Activated gamma-delta T cell (primary cell): ENCODE data around the gene THAP4.
A peak's percentile ranks its signal among the peaks of the same experiment; 100 is the strongest.

Experiments
- DNase-seq: peaks from one replicate; lab custom pipeline; 2025; lab: John Stamatoyannopoulos, UW

Gene THAP4

GRCh38 chr2:241550616-241551580 lies 86.1 kb downstream of the THAP4 start:
- no peak for DNase-seq

DNA sequence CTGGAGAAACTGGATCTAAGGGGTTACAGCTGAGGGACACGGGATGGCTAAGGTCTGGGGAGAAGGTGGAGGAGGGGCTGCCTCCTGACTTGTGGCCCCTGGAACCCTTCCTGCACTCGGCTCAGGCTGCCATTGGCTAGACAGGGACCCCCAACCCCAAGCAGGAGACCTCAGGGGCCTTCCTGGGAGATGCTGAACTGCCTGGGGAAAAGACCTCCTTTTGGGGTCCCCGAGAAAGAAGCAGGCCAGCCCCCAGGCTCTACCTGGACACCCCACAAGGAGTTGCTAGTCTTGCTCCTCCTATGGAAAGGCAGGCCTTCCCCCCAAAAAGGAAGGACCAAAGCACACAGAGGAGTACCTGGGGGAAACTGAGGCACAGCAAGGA lies 88.5 kb downstream of the THAP4 start:
- DNase-seq = no peak

GRCh38 chr2:241547781-241548450 lies 89.0 kb downstream of the THAP4 start:
- DNase-seq = no peak

DNA sequence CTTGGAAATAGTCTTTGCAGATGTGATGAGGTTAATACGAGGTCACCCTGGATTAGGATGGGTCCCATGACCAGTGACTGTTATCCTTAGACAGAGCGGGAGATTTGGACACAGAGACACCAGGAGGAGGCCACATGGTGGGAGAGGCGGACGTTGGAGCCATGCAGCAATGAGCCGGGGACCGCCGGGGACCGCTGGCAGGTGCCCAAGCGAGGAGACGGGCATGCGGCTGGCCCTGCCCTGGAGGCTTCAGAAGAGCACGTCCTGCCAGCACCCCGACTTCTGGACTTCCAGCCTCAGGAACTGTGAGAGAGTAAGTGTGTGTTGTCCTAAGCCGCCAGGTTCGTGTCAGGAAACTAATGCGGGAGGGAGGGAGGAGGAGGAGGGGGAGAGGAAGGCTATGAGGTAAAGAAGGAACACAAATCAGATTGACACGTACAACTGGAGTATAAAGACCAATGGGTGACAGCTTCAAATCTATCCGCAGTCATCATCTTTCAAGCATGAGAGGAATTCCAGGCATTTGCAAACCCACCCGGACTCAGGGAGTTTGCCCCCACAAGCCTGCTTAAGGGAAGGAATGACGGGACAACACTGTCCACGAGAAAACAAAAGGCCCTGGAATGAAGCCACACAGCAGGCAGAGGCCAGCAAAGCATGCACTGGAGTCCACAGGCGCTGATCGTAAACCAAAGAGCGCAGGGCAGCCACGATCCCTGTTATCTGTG lies 90.0 kb downstream of the THAP4 start:
- DNase-seq = no peak

DNA sequence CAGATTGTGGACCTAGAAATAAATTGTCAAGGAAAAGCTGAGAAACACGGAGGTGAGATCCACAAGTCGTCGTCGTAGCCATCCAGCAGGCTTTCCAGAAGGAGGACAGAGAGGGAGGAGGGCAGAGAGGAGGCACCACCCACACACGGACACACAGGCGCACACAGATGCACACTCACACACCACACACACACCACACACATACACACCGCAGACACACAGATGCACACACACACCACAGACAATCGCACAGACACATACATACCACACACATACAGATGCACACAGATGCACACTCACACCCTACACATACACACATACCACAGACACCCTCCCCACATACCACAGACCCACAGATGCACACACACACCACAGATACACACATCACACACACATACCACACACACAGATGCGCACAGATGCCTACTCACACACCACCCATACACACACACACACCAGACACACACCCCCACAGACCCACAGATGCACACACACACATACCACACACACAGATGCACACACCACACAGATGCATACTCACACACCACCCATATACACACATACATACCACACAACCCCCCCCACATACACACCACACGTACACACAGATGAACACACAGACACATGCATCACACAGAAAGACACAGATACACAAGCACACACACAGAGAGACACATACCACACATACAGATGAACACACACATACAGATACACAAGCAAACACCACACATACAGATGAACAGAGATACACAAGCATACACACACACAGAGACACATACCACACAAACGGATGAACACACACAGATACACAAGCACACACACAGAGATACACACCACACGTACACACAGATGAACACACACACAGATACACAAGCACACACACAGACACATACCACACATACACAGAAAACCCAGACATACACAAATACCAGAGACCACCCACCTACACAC lies 91.2 kb downstream of the THAP4 start:
- DNase-seq = no peak

- no peak for DNase-seq
Observed at GRCh38 chr2:241545106-241545505, 91.9 kb downstream of the THAP4 start.

DNA sequence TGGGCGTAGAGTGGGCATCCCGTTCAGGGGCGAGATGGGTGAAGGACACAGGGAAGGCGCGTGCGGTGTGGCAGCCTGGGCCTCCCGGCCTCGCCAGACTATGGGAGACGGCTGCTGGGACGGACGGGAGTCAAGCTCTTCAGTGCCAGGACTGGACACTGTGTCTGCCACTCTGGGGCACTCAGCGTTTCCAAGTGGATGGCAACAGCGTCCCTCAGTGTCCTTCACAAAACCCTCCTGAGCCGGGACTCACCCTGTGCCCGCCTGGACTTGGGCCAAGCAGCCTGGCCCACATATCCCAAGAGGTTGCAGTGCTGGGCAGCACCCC lies 94.7 kb downstream of the THAP4 start:
- no peak for DNase-seq

GRCh38 chr2:241541564-241542277 lies 95.2 kb downstream of the THAP4 start:
- no peak for DNase-seq

- DNase-seq = peak; percentile 28
Observed at GRCh38 chr2:241540771-241541561, 96.0 kb downstream of the THAP4 start.

DNA sequence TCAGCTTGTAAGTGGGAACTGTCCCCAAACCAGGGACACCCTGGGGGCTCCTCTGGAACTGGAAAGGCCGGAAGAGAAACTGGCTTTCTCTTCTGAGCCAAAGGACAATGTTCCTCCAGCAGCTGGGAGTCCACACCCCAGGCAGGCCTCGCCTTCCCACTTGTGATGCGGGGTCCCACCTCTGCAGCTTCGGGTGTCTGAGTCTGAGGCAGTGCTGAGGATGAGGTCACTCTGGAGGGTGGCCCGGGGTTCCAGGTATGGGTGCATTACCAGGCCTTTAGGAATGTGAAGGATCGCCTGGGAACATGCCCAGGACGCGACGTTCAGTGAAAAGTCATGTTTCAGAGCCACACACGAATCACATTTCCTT lies 96.6 kb downstream of the THAP4 start:
- DNase-seq = no peak

GRCh38 chr2:241539616-241540374 lies 97.2 kb downstream of the THAP4 start:
- DNase-seq = no peak

DNA sequence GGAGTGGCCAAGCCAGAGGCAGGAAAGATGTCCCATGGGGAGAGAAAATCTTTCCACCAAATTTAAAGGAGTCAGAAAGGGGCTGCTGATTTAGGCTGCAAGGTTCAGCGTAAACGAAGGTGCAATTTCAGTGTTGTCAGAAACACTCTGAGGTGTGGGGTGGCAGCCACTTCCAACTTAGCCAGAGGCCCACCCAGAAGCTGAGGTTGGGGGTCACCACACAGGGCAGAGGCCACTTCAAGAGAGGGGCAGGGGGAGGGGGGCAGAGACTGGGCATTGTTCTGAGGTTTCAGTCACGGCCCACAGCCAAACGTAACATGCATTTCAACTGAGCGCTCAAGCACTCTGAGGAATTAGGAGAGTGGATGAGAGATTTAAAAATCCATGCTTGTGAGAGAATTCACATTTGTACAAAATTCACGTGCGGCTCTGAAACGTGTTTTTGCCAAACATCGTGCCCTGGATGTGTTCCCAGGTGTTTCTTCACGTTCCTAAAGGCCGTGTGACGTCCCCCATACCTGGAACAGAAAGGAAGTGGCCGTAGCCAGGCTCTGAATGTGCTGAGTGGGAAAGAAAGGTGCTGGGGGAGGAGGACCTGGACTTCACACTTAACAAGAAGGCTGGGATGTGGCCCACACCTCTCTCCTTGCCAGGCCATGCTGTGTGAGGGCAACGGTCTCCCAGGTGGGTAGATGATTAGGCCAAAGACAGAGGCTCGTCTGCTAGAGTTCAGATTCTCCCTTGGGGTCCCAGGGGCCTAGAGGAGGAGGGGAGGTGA lies 97.9 kb downstream of the THAP4 start:
- no peak for DNase-seq

- DNase-seq = no peak
Observed at GRCh38 chr2:241535871-241536655, 100.9 kb downstream of the THAP4 start.

DNA sequence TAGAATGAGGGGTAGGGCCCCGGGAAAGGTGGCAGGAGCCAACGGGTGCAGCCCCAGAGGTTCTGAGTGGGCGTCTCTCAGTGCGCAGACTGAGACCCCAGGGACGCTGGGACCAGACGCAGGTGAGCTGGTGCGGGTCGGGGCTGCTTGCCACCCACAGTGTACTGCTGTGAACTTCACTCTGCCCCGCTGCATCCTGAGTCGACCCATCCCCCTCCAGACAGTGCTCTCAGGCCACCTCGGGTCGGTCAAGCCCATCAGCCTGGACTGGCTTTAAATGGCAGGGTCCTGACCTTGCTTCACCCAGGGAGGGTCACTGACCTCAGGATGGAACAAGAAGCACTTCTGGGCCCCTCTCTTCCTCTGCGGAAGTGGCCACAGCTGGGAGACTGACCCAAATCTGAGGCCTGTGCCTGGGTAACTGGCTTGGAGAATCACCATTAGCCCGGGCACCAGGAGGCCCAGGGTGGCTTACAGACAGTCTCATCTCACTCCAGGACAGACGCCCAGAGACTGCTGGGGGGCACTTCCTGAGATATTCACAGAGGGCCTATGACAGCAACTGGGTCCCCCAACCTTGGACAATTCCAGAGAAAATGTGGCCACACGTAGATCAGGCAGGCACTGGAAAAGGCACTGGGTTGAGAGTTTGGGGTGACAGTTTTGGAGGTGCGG lies 102.1 kb downstream of the THAP4 start:
- no peak for DNase-seq
